ENCODE results near the gene SERPINC1. TPM values are rescaled to one million over a fixed set of nuclear protein-coding genes. Genes with fewer than 3 reads are reported as not detected.
A peak's percentile ranks its signal among the peaks of the same experiment; 100 is the strongest.

Gene SERPINC1
- total and polyA plus RNA-seq, 2 of the 8 experiments (the other 6 are each of a cell fraction or from before 2014, with no cell fraction given): 0.08 TPM; not detected in 1

- no peak for DNase-seq (ENCODE audit: low read depth in 1 of 2, low spot score in 2 of 2)
- no peaks in the 10 kb centered on the region for H3K23me2 ChIP-seq (ENCODE audit: low read depth, low read length)
- TF ChIP-seq RXRA (IDR thresholded peaks at IDR 0.05; ENCODE audit: insufficient read depth, low read depth, low read length): no peak
These were observed 17.3 kb upstream of the SERPINC1 start for GRCh38 chr1:173934440-173934839.

More at GRCh38 chr1:173934440-173934839, 17.3 kb upstream of the SERPINC1 start:
- POLR2A ChIA-PET (ENCODE audit: partially characterized antibody): interaction anchor here (0.6 to 3.0 kb wide), 6 partner anchors 8 to 142 kb away, joined by 3 to 19 read pairs (median 3); partner anchors contain the start of genes GAS5 and ZBTB37
- Histone ChIP-seq H3K4me3 (ENCODE audit: extremely low read depth in 1 of 4, insufficient read depth in 2 of 4, low read depth in 3 of 4, low read length in 4 of 4) (peak overlapping the region in 1 of 4 experiments; percentile 1; a peak in 1 of 8 replicates), H3K4me1 (replicated peaks in 1 of 4; ENCODE audit: control insufficient read depth in 3 of 4, insufficient read depth in 4 of 4, low read length in 3 of 4) (peaks cover 0 to 3% (median 1%) of the 10 kb centered on the region in 4 experiments; a peak in 3 of 7 replicates), H3K56ac (replicated peaks; ENCODE audit: insufficient read length, low read depth, low read length) (peak overlapping the region; percentile 30), H3K18ac (ENCODE audit: extremely low read depth, low read length) (no peak overlapping the region), H3K27me3 (replicated peaks in 1 of 4; ENCODE audit: control insufficient read depth in 3 of 4, extremely low read depth in 1 of 4, insufficient read depth in 3 of 4, low read length in 3 of 4) (no peaks in the 10 kb centered on the region), H3K9me3 (ENCODE audit: insufficient read depth in 2 of 2, low read depth in 1 of 2, low read length in 1 of 2) (no peaks in the 10 kb centered on the region), H3K4ac (replicated peaks; ENCODE audit: insufficient read length, low read depth, low read length) (no peak overlapping the region), H4K5ac (ENCODE audit: insufficient read length, low read depth, low read length) (no peak overlapping the region), H3K14ac (ENCODE audit: insufficient read length) (no peak overlapping the region), H4K20me1 (replicated peaks in 1 of 2; ENCODE audit: control insufficient read depth in 1 of 2, insufficient read depth in 2 of 2, low read length in 2 of 2) (no peaks in the 10 kb centered on the region), H4K91ac (replicated peaks; ENCODE audit: insufficient read length, low read length) (no peak overlapping the region), H2BK20ac (ENCODE audit: low read length) (no peak overlapping the region), H2BK120ac (replicated peaks; ENCODE audit: low read depth, low read length) (no peak overlapping the region), H3K4me2 (ENCODE audit: insufficient read depth in 1 of 2, low read depth in 2 of 2, low read length in 2 of 2) (peak overlapping the region; percentile 26 to 56; a peak in 3 of 4 replicates), H2AK5ac (ENCODE audit: low read depth, low read length) (no peak overlapping the region), H2BK15ac (ENCODE audit: low read length) (no peak overlapping the region), H2BK5ac (ENCODE audit: low read depth, low read length) (no peak overlapping the region), H3K27ac (ENCODE audit: low read depth, low read length) (no peak overlapping the region), H4K8ac (ENCODE audit: extremely low read depth, insufficient read depth, low read length) (no peak overlapping the region), H3K79me1 (ENCODE audit: low read depth, low read length) (no peaks in the 10 kb centered on the region), H2AFZ (ENCODE audit: low read length) (no peak overlapping the region), H3K9ac (replicated peaks in 1 of 4; ENCODE audit: extremely low read depth in 1 of 4, low read depth in 3 of 4, low read length in 3 of 4) (no peak overlapping the region; a peak in 1 of 7 replicates), H3K79me2 (ENCODE audit: control insufficient read depth in 1 of 2, insufficient read depth in 2 of 2, low read length in 2 of 2) (no peaks in the 10 kb centered on the region), H2BK12ac (ENCODE audit: low read depth, low read length) (no peak overlapping the region), H3K23ac (ENCODE audit: insufficient read length) (no peak overlapping the region), H3K36me3 (ENCODE audit: control insufficient read depth in 2 of 4, insufficient read depth in 4 of 4, low read length in 3 of 4) (peaks cover 5 to 31% (median 11%) of the 10 kb centered on the region in 4 experiments; a peak in 6 of 8 replicates)
- peak; percentile 39 for FAIRE-seq
- WGBS, 2 experiments (ENCODE audit: extremely low coverage in 1 of 2, insufficient coverage in 1 of 2, insufficient read length in 1 of 2, insufficient replicate concordance in 2 of 2, low coverage in 1 of 2, low lambda C conversion rate in 2 of 2, missing lambda C conversion rate in 1 of 2): 53% methylated on average over 1 of the region's 1 CpG; no CpG with 5 or more reads in 1 of the 2 experiments
- CTCF ChIA-PET (ENCODE audit: partially characterized antibody): interaction anchor here (0.6 to 1.4 kb wide), 4 partner anchors 14 to 283 kb away, joined by 3 to 4 read pairs (median 4); no protein-coding TSS in a partner anchor

Data from H1 (cell line).